ENCODE results near the gene NIT1.

- TF ChIP-seq CTCF (IDR thresholded peaks at IDR 0.05; ENCODE audit: poor library complexity) (peak; percentile 29), EZH2 (IDR thresholded peaks at IDR 0.05; ENCODE audit: borderline replicate concordance) (no peak)
These were observed 1.4 kb downstream of the NIT1 start for GRCh38 chr1:161119092-161119903.
